Smooth muscle cell (in vitro differentiated cells): ENCODE results near the gene IL31RA. TPM values are rescaled to one million over a fixed set of nuclear protein-coding genes. Genes with fewer than 3 reads are reported as not detected.

Experiments
- DNase-seq: peaks from one replicate; lab custom pipeline; 2025; ENCODE audit not compliant: unreplicated experiment; lab: John Stamatoyannopoulos, UW
- H2AFZ ChIP-seq: fragments of 200-600 bp; sonication (generic); 2 replicates; pipeline ENCODE4 v1.6.0; 2016; ENCODE audit warnings: antibody characterized with exemption, low read depth, mild to moderate bottlenecking
- H3F3A ChIP-seq: fragments of 200-600 bp; sonication (generic); 2 replicates; pipeline ENCODE4 v1.6.0; 2017; ENCODE audit warnings: antibody characterized with exemption, low read depth
- H3K27ac ChIP-seq: fragments of 200-600 bp; sonication (generic); 2 replicates; pipeline ENCODE4 v1.5.1; 2016; ENCODE audit warnings: low read depth, mild to moderate bottlenecking
- H3K27me3 ChIP-seq: fragments of 200-600 bp; sonication (generic); 2 replicates; pipeline ENCODE4 v1.6.1; 2016; ENCODE audit warnings: low read depth, mild to moderate bottlenecking
- H3K36me3 ChIP-seq: fragments of 200-600 bp; sonication (generic); 2 replicates; pipeline ENCODE4 v1.5.1; 2016; ENCODE audit warnings: low read depth
- H3K4me1 ChIP-seq: fragments of 200-600 bp; sonication (generic); 2 replicates; pipeline ENCODE4 v1.5.1; 2016; ENCODE audit warnings: low read depth
- H3K4me2 ChIP-seq: fragments of 200-600 bp; sonication (generic); 2 replicates; pipeline ENCODE4 v1.6.0; 2016; ENCODE audit warnings: mild to moderate bottlenecking
- H3K4me3 ChIP-seq: fragments of 200-600 bp; sonication (generic); 2 replicates; pipeline ENCODE4 v1.5.1; 2016; ENCODE audit warnings: mild to moderate bottlenecking
- H3K79me2 ChIP-seq: fragments of 200-600 bp; sonication (generic); 2 replicates; pipeline ENCODE4 v1.6.0; 2016; ENCODE audit warnings: low read depth, mild to moderate bottlenecking
- H3K9ac ChIP-seq: fragments of 200-600 bp; sonication (generic); 2 replicates; pipeline ENCODE4 v1.6.0; 2016; ENCODE audit warnings: low read depth
- H3K9me3 ChIP-seq: fragments of 200-600 bp; sonication (generic); replicated peaks from 2 replicates; pipeline ENCODE4 v1.5.1; 2016; ENCODE audit warnings: low read depth
- H4K20me1 ChIP-seq: fragments of 200-600 bp; sonication (generic); 2 replicates; pipeline ENCODE4 v1.6.0; 2016; ENCODE audit warnings: low read depth
- WGBS: methylation state at CpG from one replicate; pipeline ENCODE4 v1.1.7; 2016; ENCODE audit warnings: low lambda C conversion rate; 5-methylcytosine and 5-hydroxymethylcytosine counted together
- polyA plus RNA-seq: library from polyadenylated mRNA; unstranded; fragments of >200 nt; fragmentation: Nextera tagmentation; extraction: Ambion mirVana; gene quantifications from 2 replicates; pipeline ENCODE4 v1.2.1, GENCODE V29; 2016
- total RNA-seq: library from RNA; depleted of rRNA; stranded (reverse); fragments of >200 nt; gene quantifications from 2 replicates; pipeline ENCODE4 v1.2.3, GENCODE V29; 2014
- TF ChIP-seq, protein P1 (sequence below): fragments of 200-600 bp; sonication (generic); IDR thresholded peaks from 2 replicates; pipeline ENCODE4 v1.5.1; 2017; ENCODE audit warnings: borderline replicate concordance, mild to moderate bottlenecking, antibody characterized with exemption; ENCODE audit not compliant: insufficient read depth, poor library complexity, severe bottlenecking

IL31RA gene
- total and polyA plus RNA-seq, 2 experiments from 2014 or later = 0.67 to 2.2 TPM

DNA sequence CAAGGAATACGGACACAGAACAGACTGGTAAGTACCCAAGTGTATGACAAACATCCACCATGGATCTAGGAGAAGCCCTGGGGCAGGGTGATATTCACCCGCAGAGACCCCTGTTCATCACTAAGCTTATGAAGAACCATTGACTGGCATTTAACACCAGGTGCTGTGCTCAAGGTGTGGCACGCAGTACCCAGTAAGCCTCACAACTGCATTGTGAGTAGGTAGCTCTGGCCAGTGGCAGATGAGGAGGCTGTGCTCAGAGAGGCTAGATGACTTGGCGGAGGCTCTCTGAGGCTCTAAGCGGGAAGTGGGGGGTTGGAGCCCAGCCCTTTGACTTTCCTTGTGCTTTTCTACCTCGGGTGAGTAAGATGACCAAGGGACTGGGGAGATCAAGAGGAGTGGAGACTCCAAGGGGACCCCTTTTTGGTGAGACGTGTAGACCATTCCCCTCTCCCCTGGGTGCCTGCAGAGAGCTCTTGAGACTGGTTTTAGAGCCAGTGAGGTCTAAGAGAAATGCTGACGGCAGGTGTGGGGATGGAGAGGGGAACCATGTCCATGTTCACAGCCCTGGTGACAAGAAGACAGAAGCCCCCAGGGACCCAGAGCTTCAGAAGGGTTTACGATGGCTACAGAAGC, 72.8 kb downstream of the IL31RA start:
- Histone ChIP-seq H3K36me3 (no peaks in the 10 kb centered on the region), H3K79me2 (no peaks in the 10 kb centered on the region), H3K9ac (no peak overlapping the region), H3K27ac (no peak overlapping the region), H3K4me2 (no peak overlapping the region), H3K4me3 (no peak overlapping the region), H3F3A (no peaks in the 10 kb centered on the region), H4K20me1 (no peaks in the 10 kb centered on the region), H3K27me3 (no peaks in the 10 kb centered on the region), H3K9me3 (no peaks in the 10 kb centered on the region), H2AFZ (no peak overlapping the region), H3K4me1 (no peaks in the 10 kb centered on the region)
- 94% methylated on average over 9 of the region's 9 CpGs for WGBS
- DNase-seq = no peak
- TF ChIP-seq, protein P1, sequence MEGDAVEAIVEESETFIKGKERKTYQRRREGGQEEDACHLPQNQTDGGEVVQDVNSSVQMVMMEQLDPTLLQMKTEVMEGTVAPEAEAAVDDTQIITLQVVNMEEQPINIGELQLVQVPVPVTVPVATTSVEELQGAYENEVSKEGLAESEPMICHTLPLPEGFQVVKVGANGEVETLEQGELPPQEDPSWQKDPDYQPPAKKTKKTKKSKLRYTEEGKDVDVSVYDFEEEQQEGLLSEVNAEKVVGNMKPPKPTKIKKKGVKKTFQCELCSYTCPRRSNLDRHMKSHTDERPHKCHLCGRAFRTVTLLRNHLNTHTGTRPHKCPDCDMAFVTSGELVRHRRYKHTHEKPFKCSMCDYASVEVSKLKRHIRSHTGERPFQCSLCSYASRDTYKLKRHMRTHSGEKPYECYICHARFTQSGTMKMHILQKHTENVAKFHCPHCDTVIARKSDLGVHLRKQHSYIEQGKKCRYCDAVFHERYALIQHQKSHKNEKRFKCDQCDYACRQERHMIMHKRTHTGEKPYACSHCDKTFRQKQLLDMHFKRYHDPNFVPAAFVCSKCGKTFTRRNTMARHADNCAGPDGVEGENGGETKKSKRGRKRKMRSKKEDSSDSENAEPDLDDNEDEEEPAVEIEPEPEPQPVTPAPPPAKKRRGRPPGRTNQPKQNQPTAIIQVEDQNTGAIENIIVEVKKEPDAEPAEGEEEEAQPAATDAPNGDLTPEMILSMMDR = no peak

DNA sequence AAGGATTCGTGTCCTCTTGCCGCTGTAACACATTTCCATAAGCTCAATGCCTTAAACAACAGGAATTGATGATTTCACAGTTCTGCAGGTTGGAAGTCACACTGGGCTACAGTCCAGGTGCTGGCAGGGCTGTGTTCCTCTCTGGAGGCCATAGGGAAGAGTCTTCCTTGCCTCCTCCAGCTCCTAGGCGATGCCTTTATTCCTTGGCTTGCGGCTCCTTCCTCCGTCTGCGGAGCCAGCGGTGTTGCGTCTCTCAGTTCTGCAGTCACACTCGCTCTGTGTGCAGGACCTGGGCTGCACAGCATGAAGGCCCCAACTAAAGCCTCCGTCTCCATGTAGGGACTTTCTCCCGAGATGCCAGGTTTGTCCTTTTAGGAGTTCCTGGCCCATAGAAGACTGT, 73.6 kb downstream of the IL31RA start:
- TF ChIP-seq, protein P1 = no peak
- no peak overlapping the region for H2AFZ ChIP-seq
- no peak for DNase-seq

DNA sequence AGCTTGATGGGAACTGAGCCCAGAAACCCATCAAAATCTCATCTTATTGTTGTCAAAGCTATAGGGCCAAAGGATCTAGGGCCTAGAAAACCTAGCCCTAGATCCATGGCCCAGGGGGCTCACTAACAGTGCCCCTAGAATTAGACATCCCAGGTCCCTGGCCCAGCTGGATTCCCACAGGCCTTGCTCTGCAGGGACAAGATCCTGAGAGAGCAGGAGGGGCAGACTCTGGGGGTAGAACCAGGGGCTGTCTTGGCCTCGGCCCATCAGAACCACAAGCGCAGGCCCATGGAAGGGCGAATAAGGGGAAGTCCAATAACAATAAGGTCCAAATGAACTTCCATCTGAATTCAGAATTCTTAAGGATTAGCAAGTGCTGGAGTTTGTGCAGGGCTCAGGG, 74.0 kb downstream of the IL31RA start:
- WGBS = 100% methylated on average over 3 of the region's 3 CpGs
- Histone ChIP-seq H3K36me3 (no peaks in the 10 kb centered on the region), H3K9me3 (no peaks in the 10 kb centered on the region), H4K20me1 (no peaks in the 10 kb centered on the region), H3F3A (no peaks in the 10 kb centered on the region), H3K27ac (no peak overlapping the region), H3K79me2 (no peaks in the 10 kb centered on the region), H3K9ac (no peak overlapping the region), H3K27me3 (no peaks in the 10 kb centered on the region), H2AFZ (no peak overlapping the region), H3K4me3 (no peak overlapping the region), H3K4me1 (no peaks in the 10 kb centered on the region), H3K4me2 (no peak overlapping the region)
- no peak for DNase-seq
- TF ChIP-seq, protein P1 = no peak

More for the DNA sequence above, 73.6 kb downstream of the IL31RA start:
- Histone ChIP-seq H3K9ac (no peak overlapping the region), H3K4me3 (no peak overlapping the region), H3K36me3 (no peaks in the 10 kb centered on the region), H3K4me1 (no peaks in the 10 kb centered on the region), H3K27ac (no peak overlapping the region), H4K20me1 (no peaks in the 10 kb centered on the region), H3K4me2 (no peak overlapping the region), H3K27me3 (no peaks in the 10 kb centered on the region), H3K9me3 (no peaks in the 10 kb centered on the region), H3F3A (no peaks in the 10 kb centered on the region), H3K79me2 (no peaks in the 10 kb centered on the region)
- 92% methylated on average over 11 of the region's 11 CpGs for whole genome bisulfite sequencing

DNA sequence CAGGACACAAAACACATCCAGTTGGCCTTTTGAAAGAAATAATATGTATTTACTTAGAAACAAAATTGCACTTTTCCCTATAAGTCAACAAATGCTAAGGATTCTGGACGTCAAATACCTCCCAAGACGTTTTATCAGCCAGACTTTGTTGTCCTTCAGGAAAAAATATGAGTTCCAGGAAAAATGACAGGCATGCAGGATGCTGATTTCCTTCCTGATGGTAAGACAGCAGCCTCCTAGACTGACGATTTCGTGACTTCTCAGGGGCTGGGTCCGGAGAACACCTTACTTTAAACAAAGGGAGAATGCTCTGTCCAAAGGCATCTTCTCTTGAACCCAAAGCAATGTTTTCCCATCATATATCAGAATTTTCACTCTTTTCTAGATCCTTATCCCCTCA, 74.6 kb downstream of the IL31RA start:
- TF ChIP-seq, protein P1 = no peak
- 78% methylated on average over 5 of the region's 5 CpGs for WGBS
- H2AFZ ChIP-seq = no peak overlapping the region
- H3K4me1 ChIP-seq = no peaks in the 10 kb centered on the region
- DNase-seq = no peak
- no peaks in the 10 kb centered on the region for H3K27me3 ChIP-seq
- no peak overlapping the region for H3K4me2 ChIP-seq
- H3K9me3 ChIP-seq = no peaks in the 10 kb centered on the region
- no peaks in the 10 kb centered on the region for H3K79me2 ChIP-seq
- no peaks in the 10 kb centered on the region for H3F3A ChIP-seq
- no peaks in the 10 kb centered on the region for H3K36me3 ChIP-seq
- H3K4me3 ChIP-seq = no peak overlapping the region
- H4K20me1 ChIP-seq = no peaks in the 10 kb centered on the region
- H3K9ac ChIP-seq = no peak overlapping the region
- H3K27ac ChIP-seq = no peak overlapping the region
